Measurements from ENCODE around the gene TTC7B. TPM values are rescaled to one million over a fixed set of nuclear protein-coding genes. Genes with fewer than 3 reads are reported as not detected.

TTC7B gene
- total and polyA plus RNA-seq, 2 donors (not counting 3 experiments of a cell fraction or from before 2014, with no cell fraction given) = 46.8 to 76.5 TPM

DNA sequence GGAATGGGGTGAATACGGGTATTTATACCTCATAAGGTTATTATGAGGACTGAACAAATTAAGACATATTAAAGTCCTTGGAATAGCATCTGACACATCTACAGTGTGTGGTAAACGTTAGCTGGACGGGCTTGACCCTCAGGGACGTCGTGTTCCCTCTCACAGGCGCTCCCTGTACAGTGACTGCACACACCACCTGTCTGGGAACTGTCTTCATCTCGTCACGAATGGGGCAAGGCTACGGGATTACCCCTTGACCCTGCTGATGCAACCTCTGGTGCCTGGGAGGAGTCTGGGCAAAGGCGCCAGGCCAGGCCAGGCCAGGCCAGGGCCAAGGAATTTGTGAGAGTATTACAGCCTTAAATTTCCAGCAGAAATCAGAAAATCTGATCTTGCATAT, 228.3 kb downstream of the TTC7B start:
- H3K36me3 ChIP-seq (ENCODE audit: control insufficient read depth in 2 of 2, extremely low read depth in 1 of 2, insufficient read depth in 2 of 2, low read length in 2 of 2) = peaks cover 0 to 13% of the 10 kb centered on the region in 2 experiments
- H3K9me3 ChIP-seq (replicated peaks; ENCODE audit: control insufficient read depth, insufficient read depth, low read length) = no peaks in the 10 kb centered on the region
- H3K9ac ChIP-seq (replicated peaks; ENCODE audit: extremely low read depth, insufficient read depth, low read length) = no peak overlapping the region
- H3K27ac ChIP-seq (ENCODE audit: insufficient read depth, low read depth, low read length) = no peak overlapping the region
- DNase-seq (ENCODE audit: low read depth, low spot score) (no peak), FAIRE-seq (no peak)
- H3K4me2 ChIP-seq (ENCODE audit: insufficient read depth, low read length) = no peak overlapping the region
- ChIA-PET CTCF (no interaction called here), POLR2A (no interaction called here)
- intact Hi-C loops (cut with micrococcal nuclease) (no loop called here), dilution Hi-C loops (cut with MboI; ENCODE audit: extremely low pct_ligation_motif_present, low sequenced_read_pairs) (no loop called here)
- TF ChIP-seq POLR2A (IDR thresholded peaks at IDR 0.05; ENCODE audit: low read depth, low read length) = no peak
- TF ChIP-seq GATA2 (IDR thresholded peaks at IDR 0.05; ENCODE audit: insufficient read depth, insufficient read length, low read depth, low read length) = no peak
- no peak for TF ChIP-seq JUN (IDR thresholded peaks at IDR 0.05; ENCODE audit: borderline replicate concordance, insufficient read depth, insufficient read length, low read depth)
- TF ChIP-seq MYC (IDR thresholded peaks at IDR 0.05; ENCODE audit: low read depth, low read length) = no peak
- TF ChIP-seq, protein P1, sequence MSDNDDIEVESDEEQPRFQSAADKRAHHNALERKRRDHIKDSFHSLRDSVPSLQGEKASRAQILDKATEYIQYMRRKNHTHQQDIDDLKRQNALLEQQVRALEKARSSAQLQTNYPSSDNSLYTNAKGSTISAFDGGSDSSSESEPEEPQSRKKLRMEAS (IDR thresholded peaks at IDR 0.05; ENCODE audit: insufficient read depth, insufficient read length) = no peak
- TF ChIP-seq, protein P2, sequence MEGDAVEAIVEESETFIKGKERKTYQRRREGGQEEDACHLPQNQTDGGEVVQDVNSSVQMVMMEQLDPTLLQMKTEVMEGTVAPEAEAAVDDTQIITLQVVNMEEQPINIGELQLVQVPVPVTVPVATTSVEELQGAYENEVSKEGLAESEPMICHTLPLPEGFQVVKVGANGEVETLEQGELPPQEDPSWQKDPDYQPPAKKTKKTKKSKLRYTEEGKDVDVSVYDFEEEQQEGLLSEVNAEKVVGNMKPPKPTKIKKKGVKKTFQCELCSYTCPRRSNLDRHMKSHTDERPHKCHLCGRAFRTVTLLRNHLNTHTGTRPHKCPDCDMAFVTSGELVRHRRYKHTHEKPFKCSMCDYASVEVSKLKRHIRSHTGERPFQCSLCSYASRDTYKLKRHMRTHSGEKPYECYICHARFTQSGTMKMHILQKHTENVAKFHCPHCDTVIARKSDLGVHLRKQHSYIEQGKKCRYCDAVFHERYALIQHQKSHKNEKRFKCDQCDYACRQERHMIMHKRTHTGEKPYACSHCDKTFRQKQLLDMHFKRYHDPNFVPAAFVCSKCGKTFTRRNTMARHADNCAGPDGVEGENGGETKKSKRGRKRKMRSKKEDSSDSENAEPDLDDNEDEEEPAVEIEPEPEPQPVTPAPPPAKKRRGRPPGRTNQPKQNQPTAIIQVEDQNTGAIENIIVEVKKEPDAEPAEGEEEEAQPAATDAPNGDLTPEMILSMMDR (IDR thresholded peaks at IDR 0.05; ENCODE audit: extremely low read depth in 1 of 2, insufficient read depth in 1 of 2, low read depth in 1 of 2, low read length in 2 of 2) = no peak
- no peak for TF ChIP-seq EZH2 (IDR thresholded peaks at IDR 0.05; ENCODE audit: borderline replicate concordance, low read depth, low read length, severe bottlenecking)
- no peak for TF ChIP-seq FOS (IDR thresholded peaks at IDR 0.05; ENCODE audit: borderline replicate concordance, insufficient read depth, low read length)
- TF ChIP-seq POLR2AphosphoS5 (IDR thresholded peaks at IDR 0.05; ENCODE audit: insufficient read depth, low read depth, low read length) = no peak
- H3K4me3 ChIP-seq (replicated peaks in 1 of 3; ENCODE audit: insufficient read depth in 1 of 3, low read depth in 1 of 3, low read length in 3 of 3) = no peak overlapping the region
- H2AFZ ChIP-seq (ENCODE audit: low read depth, low read length) = no peak overlapping the region
- H3K79me2 ChIP-seq (ENCODE audit: control insufficient read depth, insufficient read depth, low read length) = no peaks in the 10 kb centered on the region
- no peaks in the 10 kb centered on the region for H3K4me1 ChIP-seq (ENCODE audit: control insufficient read depth, extremely low read depth, insufficient read depth, low read length)
- no peaks in the 10 kb centered on the region for H4K20me1 ChIP-seq (replicated peaks; ENCODE audit: control insufficient read depth, extremely low read depth, insufficient read depth, low read length)
- no TSS peak for BruUV-seq (replicated peaks)
- no peaks in the 10 kb centered on the region for H3K27me3 ChIP-seq (ENCODE audit: control insufficient read depth in 2 of 2, insufficient read depth in 2 of 2, low read length in 2 of 2)
- H3K9me1 ChIP-seq (replicated peaks; ENCODE audit: control insufficient read depth, extremely low read depth, insufficient read depth, low read length) = no peaks in the 10 kb centered on the region

All from endothelial cell of umbilical vein (primary cell).